GM18507 (cell line): Measurements from ENCODE around the gene DCTPP1.
"Not testable (repeated sequence)": the region's sequence is repeated elsewhere in the genome, so short reads cannot be mapped to it uniquely, and the experiment has no call there.

Experiments used
- DNase-seq: peaks from one replicate; pipeline ENCODE4 v3.0.0; 2011; ENCODE audit warnings: low read depth; ENCODE audit not compliant: insufficient read length; ENCODE audit errors: extremely low spot score
- FAIRE-seq: peaks from 2 replicates; lab custom pipeline; 2011; peaks lifted over from hg19 to GRCh38; lab: Jason Lieb, UNC

Gene DCTPP1

DNA sequence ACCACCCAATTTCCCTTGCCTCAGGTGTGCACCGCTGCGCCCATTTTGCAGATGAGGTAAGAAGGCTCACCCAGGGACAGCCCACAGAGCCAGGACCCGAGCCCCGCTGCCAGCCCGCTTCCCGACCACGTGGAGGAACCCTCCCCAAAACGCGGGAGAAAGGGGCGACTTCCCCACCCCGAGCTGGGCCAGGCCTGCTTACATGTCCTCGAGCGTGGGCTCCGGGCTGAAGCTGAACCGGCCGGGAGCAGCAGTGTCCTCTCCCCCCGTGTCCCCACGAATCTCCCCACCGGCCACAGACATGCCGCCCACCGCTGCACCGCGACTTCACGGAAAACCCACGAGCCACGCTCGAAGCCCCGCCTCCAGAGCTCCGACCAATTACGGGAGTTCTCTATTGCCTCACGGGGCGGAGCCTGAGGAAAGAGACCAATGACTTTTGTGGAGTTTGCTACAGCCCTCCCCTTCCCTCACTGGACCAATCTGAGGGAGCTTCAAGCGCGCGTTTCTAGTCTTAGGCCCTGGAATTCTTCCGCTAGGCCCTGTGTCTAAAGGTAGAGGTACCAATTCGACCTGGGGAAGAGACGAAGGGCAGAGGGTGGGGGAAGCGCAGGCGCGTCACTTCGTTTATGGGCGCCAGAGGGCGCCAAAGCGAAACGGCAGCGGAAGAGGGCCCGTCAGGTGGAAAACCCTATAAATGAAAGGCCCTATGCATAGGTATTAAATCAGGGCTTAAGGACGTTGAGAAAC lies at the start of gene DCTPP1:
Gene DCTPP1, minus strand, starts transcription at position 353 of the 750 bp plus-strand sequence. Its CDS starts 50 bp downstream, at position 303.
- FAIRE-seq (peak; percentile 98), DNase-seq (peak; percentile 83)

DNA sequence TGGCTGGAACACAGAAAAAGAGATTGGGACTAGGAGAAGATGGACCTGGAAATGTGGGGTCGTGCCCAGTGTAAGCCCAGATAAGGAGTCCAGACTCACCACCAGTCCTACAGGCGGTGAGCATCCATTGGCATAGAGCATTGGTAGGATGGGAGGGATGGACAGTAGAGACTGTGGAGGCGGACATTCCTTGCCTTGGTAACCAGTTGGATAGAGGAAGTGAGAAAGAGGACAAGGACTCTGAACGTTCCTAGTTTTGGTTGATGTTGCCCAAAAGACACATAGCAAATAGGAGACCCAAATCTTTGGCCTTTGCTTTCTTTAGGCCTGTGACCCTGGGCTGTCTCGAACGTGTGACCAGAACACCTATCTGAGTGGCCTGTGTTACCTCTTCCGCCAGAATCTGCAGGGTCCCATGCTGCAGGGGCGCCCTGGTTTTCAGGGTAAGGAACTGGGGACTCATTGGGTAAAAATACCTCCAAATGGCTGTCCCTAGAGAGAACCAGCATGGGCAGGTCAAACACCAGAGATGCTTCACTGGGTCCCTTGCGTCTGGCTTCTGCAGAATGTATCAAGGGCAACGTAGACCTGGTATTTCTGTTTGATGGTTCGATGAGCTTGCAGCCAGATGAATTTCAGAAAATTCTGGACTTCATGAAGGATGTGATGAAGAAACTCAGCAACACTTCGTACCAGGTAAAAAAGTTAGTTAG lies 49.1 kb upstream of the DCTPP1 start:
- no peak for FAIRE-seq
- no peak for DNase-seq

DNA sequence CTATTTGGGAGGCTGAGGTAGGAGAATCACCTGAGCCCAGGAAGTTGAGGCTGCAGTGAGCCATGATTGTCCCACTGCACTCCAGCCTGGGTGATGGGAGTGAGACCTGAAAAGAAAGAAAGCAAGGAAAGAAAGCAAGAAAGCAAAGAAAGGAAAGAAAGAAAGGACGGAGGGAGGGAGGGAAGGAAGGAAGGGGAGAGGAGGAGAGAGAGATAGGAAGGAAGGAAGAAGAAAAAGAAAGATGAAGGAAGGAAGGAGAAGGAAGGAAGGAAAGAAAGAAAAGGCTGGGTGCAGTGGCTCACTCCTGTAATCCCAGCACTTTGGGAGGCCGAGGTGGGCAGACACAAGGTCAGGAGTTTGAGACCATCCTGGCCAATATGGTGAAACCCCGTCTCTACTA lies 47.9 kb upstream of the DCTPP1 start:
- not testable (repeated sequence) for FAIRE-seq, DNase-seq

DNA sequence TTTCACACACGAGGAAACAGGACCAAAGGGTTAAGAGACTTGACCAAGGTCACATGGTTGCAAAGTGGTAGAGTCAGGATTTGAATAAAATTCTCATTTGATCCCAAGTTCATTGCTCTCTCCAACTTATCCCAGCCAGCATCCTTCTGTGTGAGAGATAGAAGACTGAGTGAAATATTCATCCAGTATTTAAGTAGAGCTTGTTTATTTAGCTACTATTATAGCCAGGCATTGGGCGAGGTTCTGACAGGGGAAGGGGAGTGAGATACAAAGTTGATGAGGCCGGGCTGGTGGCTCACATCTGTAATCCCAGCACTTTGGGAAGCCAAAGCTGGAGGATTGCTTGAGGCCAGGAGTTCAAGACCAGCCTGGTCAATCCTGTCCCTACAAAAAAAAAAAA lies 47.2 kb upstream of the DCTPP1 start:
- DNase-seq (no peak), FAIRE-seq (no peak)

DNA sequence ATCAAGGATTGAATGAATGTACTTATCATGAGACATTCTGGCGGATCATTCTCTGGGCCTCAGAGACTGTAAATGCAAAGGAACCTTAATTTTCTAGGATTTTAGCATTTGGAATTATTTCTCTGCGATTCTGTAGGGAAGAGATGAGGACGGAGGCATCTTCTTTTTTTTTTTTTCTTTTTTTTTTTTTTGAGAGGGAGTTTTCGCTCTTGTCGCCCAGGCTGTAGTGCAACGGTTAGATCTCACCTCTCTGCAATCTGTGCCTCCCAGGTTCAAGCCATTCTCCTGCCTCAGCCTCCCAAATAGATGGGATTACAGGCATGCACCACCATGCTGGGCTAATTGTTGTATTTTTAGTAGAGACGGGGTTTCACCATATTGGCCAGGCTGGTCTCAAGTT lies 44.9 kb upstream of the DCTPP1 start:
- FAIRE-seq (no peak), DNase-seq (no peak)

DNA sequence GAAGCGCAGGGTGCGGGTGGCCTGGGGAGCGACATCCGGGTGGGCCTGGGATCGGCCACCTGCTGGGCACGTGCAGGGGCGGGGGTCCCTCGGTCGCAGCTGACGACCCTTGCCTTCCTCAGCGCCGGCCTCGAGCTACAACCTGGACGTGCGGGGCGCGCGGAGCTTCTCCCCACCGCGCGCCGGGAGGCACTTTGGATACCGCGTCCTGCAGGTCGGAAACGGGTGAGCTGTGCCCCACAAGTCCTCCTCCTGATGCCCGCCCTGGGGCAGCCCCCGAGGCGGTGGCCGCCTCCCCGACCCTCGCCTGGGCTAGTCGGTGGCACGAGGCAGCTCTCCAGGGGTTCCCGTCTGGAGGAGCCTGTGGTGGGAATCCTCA lies 44.2 kb upstream of the DCTPP1 start:
- DNase-seq (no peak), FAIRE-seq (no peak)

DNA sequence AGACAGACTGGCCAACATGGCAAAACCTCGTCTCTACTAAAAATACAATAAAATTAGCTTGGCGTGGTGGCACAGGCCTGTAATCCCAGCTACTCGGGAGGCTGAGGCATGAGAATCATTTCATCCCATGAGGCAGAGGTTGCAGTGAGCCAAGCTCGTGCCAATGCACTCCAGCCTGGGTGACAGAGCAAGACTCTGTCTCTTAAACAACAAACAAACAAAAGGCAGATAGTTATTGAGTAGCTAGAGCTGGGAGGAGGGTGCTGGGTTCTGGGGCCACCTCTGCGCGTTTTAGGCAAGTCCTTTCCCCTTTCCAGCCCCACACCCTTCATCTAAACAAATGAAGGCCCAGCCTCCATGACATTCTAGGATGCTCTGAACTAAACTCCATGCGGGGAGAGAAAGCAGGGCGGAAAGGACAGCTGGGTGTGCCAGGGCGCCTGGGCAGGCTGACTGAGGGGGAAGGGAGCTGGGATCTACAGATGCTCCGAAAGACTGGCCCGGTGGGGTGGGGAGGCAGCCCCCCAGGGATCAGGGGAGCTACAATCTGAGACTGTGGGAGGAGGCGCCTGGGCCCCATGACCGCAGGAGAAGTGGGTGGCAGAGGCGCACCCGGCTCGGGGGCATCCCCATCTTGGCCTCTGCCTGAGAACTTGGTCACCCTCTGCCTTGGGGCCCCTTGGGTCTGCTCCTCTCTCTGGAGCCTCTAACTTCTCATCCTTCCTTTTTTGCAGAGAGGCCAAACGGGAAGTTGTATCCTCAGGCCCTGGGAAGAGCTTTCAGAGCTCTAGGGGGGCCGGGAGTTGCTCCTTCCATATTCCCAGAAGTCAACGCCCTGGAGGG lies 43.6 kb upstream of the DCTPP1 start:
- DNase-seq = no peak
- peak; percentile 84 for FAIRE-seq

DNA sequence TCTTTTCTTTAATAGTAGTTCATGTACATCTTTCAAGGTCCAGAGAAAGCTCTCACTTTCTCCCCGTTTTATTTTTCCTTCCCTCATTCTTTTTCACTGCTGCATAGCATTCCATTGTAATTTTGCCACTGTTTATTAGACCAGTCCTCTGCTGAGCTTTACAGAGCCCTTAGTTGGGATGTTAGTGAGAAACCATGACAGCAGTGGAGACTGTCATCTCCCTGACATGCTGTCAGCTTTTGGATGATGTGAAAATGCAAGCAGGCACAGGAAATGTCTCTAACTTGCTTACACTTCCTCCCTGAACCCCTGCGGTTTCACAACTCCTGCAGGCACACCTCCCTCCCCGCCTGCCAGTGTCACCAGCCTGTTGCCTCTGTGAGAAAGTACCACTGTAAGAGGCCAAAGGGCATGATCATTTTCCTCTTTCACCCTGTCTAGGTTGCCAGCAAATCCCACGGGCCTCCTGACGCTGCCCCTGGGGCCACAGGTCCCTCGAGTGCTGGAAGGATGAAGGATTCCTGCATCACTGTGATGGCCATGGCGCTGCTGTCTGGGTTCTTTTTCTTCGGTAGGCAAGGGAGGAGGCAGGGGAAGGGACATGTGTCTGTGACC lies 42.6 kb upstream of the DCTPP1 start, which contains the start of gene ITGAL:
Gene ITGAL, plus strand, starts transcription at position 415 of the 615 bp plus-strand sequence. Its CDS starts 96 bp downstream, at position 511.
- DNase-seq (peak; percentile 69), FAIRE-seq (peak; percentile 98)

DNA sequence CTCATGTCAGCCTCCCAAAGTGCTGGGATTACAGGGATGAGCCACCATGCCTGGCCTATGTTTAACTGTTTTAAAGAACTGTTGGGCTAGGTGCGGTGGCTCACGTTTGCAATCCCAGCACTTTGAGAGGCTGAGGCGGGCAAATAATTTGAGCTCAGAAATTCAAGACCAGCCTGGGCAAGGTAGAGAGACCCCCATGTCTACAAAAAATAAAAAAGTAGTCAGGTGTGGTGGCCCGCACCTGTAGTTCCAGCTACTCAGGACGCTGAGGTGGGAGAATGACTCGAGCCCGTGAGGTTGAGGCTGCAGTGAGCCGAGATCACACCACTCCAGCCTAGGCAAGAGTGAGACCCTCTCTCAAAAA lies 40.8 kb upstream of the DCTPP1 start:
- DNase-seq (no peak), FAIRE-seq (no peak)

DNA sequence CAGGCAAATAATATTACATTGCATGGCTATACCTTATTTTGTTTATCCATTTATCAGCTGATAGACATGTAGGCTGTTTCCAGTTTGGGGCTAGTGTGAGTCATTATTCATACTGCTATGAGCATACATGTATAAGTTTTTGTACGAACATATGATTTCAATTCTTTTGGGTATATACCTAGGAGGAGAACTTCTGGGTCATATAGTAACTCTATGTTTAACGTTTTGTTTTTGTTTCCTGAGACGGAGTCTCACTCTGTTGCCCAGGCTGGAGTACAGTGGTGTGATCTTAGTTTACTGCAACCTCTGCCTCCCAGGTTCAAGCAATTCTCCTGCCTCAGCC lies 40.3 kb upstream of the DCTPP1 start:
- DNase-seq (no peak), FAIRE-seq (no peak)

DNA sequence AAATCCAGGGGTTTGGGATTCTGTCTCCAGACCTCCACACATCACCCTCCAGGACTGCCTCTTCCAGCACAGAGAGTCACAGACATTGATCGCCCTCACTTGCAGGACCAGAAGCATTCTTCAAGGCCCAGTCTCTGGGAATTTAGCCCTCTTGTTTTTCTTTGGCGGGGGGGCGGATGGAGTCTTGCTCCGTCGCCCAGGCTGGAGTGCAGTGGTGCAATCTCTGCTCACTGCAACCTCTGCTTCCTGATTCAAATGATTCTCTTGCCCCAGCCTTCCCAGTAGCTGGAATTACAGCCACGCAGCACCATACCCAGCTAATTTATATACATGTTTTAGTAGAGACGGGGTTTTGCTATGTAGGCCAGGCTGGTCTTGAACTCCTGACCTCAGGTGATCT lies 34.2 kb upstream of the DCTPP1 start:
- no peak for DNase-seq
- no peak for FAIRE-seq

DNA sequence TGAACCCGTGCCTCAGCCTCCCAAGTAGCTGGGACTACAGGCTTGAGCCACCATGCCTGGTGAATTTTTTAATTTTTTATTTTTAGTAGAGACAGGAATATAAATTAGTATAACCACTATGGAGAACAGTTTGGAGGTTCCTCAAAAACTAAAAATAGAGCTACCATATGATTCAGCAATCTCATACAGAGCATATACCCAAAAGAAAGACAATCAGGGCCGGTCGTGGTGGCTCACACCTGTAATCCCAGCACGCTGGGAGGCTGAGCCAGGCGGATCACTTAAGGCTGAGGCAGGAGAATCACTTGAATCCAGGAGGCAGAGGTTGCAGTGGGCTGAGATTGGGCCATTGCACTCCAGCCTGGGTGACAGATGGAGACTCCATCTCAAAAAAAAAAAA lies 31.6 kb upstream of the DCTPP1 start:
- not testable (repeated sequence) for FAIRE-seq, DNase-seq

DNA sequence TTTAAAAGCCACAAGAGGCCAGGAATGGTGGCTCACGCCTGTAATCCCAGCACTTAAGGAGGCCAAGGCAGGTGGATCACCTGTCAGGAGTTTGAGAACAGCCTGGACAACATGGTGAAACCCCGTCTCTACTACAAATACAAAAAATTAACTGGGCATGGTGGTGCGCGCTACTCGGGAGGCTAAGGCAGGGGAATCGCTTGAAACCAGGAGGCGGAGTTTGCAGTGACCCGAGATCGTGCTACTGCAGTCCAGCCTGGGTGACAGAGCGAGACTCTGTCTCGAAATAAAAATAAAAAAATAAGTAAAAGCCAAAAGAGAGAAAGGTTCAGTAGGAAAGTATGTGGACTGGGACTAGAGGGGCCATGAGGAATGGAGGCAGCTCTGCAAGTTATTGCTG lies 29.6 kb upstream of the DCTPP1 start:
- no peak for DNase-seq
- FAIRE-seq = no peak

DNA sequence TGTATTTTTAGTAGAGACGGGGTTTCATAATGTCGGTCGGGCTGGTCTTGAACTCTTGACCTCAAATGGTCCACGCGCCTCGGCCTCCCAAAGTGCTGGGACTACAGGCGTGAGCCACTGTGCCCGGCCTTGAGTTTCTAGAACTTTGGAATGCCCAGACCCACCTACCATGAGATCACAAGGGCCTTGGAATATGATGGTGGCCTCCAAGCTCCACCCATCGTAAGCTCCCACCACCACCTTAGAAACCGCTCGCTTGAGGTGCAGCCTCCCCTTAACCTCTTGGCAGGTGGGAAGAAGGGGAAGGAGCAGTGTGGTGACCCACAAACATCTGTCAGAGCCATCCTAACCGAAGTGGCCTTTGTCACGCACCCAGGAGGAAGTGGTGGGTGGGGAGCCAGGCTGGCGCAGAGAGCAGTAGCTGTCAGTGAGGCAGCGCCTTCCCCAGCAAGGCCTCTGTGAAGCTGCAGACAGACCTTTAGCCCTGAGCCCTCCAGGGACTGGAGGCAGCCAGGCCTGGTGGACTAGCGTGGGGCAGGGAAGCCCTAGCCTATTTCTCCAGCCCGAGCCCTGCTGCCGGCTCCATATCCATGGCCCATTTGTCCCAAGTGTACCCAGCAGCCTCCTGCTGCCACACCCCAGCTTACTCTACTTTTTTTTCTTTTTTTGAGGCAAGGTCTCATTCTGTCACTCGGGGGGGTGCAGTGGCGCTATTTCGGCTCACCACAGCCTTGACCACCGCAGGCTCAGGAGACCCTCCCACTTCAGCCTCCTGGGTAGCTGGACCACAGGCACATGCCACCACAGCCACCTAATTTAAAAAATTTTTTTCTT lies 28.9 kb upstream of the DCTPP1 start:
- DNase-seq (no peak), FAIRE-seq (peak; percentile 100)

DNA sequence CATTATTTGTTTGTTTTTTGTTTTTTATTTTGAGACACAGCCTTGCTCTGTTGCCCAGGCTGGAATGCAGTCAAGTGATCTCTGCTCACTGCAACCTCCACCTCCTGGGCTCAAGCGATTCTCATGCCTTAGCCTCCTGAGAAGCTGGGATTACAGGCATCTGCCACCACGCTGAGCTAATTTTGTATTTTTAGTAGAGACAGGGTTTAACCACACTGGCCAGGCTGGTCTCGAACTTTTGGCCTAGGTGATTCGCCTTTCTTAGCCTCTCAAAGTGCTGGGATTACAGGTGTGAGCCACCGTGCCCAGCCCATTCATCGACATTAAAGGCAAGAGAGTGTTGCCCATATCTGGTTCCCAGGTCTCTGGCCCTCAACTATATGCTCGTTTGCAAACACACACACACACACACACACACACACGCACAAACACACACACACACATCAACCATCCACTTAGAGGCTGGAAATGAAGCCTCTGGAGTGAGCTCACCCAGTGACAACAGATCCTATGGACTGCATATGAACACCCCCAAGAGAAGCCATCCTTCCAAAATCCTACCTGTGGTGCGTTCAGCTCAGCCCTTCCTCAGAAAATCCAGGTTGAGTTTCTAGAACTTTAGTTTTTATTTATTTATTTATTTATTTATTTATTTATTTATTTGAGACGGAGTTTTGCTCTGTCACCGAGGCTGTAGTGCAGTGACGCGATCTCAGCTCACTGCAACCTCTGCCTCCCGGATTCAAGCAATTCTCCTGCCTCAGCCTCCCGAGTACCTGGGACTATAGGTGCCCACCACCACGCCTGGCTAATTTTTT lies 28.1 kb upstream of the DCTPP1 start:
- FAIRE-seq (peak; percentile 62), DNase-seq (no peak)

DNA sequence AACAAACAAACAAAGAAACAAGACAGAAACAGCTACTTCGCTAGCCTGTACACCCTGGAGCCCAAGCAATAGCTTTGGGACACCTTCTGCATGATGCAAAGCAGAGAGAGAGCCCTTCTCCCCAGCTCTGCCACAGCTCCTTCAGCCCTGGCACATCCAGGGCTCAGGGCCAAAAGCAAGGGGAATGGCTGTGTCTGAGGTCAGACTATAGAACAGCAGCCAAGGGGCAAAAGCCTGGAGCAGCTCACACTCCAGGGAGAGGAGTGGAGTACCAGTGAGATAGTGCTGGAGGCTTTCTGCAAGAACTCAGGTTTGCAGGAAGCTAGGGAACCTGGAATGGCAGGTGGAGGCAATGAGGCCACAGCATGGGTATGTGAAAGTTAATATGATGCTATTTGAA lies 27.4 kb upstream of the DCTPP1 start:
- FAIRE-seq = no peak
- no peak for DNase-seq

DNA sequence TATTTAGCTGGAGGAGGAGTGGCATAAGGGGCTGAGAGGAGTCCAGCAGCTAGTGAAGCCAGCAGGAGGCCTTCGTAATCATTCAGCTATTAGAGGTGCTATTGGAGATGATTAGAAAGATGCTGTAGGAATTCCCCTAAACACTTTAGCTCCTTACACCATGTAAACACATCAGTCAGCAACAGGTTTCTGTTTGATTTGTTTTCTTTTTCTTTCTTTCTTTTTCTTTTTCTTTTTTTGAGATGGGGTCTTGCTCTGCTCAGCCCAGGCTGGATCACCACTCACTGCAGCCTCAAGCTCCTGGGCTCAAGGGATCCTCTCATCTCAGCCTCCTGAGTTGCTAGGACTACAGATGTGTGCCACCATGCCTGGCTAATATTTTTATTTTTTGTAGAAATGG lies 26.5 kb upstream of the DCTPP1 start:
- DNase-seq = no peak
- FAIRE-seq = peak; percentile 79
